HEK293 (cell line): ENCODE measurements around the gene CNTNAP1.
"Not testable (repeated sequence)": the region's sequence is repeated elsewhere in the genome, so short reads cannot be mapped to it uniquely, and the experiment has no call there.

ENCODE experiments used
- REPIN1 ChIP-seq: fragments of 450-650 bp; formaldehyde crosslinking; IDR thresholded peaks from 2 replicates; pipeline ENCODE4 v1.5.1; 2017; ENCODE audit warnings: missing biosample characterization, missing genetic modification characterization, low read depth
- ZBTB10 ChIP-seq: fragments of 450-650 bp; formaldehyde crosslinking; IDR thresholded peaks from 2 replicates; pipeline ENCODE4 v1.5.1; 2016; ENCODE audit warnings: missing biosample characterization, missing genetic modification characterization
- TF ChIP-seq, protein P1 (sequence below): fragments of 450-650 bp; formaldehyde crosslinking; IDR thresholded peaks from 2 replicates; pipeline ENCODE4 v1.5.1; 2016; ENCODE audit warnings: missing biosample characterization, missing genetic modification characterization

GRCh38 chr17:42659932-42660274, 22.4 kb upstream of the CNTNAP1 start:
- TF ChIP-seq, protein P1, sequence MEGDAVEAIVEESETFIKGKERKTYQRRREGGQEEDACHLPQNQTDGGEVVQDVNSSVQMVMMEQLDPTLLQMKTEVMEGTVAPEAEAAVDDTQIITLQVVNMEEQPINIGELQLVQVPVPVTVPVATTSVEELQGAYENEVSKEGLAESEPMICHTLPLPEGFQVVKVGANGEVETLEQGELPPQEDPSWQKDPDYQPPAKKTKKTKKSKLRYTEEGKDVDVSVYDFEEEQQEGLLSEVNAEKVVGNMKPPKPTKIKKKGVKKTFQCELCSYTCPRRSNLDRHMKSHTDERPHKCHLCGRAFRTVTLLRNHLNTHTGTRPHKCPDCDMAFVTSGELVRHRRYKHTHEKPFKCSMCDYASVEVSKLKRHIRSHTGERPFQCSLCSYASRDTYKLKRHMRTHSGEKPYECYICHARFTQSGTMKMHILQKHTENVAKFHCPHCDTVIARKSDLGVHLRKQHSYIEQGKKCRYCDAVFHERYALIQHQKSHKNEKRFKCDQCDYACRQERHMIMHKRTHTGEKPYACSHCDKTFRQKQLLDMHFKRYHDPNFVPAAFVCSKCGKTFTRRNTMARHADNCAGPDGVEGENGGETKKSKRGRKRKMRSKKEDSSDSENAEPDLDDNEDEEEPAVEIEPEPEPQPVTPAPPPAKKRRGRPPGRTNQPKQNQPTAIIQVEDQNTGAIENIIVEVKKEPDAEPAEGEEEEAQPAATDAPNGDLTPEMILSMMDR (tag by site-specific recombination) = not testable (repeated sequence)
- TF ChIP-seq ZBTB10; REPIN1 (tag by site-specific recombination): not testable (repeated sequence)
